ENCODE data around the gene RETREG2. TPM values are rescaled to one million over a fixed set of nuclear protein-coding genes. Genes with fewer than 3 reads are reported as not detected.

The RETREG2 gene
- total RNA-seq, 1 donor from 2014 or later = 70.0 TPM

DNA sequence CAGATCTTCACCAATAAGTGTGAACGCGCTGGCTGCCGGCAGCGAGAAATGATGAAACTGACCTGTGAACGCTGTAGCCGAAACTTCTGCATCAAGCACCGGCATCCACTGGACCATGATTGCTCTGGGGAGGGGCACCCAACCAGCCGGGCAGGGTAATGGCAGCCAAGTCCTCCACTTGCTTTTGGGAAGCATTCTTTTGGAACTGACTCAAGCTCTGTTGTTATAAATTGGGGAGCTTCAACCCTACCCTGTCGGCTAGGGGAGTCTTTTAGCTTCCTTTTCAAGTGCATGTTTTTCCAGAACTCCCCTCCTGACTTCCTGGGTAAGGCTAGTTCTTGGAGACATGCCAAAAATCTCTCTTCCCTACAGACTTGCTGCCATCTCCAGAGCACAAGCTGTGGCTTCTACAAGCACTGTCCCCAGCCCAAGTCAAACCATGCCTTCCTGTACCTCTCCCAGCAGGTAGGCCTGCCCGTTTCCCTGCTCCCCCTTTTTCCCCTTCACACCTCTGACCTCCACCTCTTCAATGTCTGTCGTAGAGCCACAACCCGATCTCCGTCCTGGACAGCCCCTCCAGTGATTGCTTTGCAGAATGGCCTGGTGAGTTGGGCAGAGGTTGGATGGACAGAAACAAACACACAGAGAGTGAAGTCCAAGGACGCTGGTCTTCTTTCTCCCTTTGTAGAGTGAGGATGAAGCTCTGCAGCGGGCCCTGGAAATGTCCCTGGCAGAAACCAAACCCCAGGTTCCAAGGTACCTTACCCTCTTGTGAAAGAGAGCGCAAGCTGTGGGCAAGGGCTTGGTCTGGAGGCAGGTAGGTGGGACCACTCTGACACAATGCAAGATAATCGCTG is 30.0 kb downstream of the RETREG2 start:
- no peak for DNase-seq (ENCODE audit: low spot score in 2 of 2, unreplicated experiment in 2 of 2)
- Mint-ChIP-seq H3K27me3 (ENCODE audit: low read depth) (no peaks in the 10 kb centered on the region), H3K36me3 (peaks cover 6% of the 10 kb centered on the region), H3K4me3 (peak overlapping the region; percentile 84), H3K9me3 (no peaks in the 10 kb centered on the region), H3K4me1 (peaks cover 18% of the 10 kb centered on the region), H3K27ac (peak overlapping the region; percentile 81)
- TF ChIP-seq CTCF (IDR thresholded peaks at IDR 0.05; ENCODE audit: unreplicated experiment) = no peak

DNA sequence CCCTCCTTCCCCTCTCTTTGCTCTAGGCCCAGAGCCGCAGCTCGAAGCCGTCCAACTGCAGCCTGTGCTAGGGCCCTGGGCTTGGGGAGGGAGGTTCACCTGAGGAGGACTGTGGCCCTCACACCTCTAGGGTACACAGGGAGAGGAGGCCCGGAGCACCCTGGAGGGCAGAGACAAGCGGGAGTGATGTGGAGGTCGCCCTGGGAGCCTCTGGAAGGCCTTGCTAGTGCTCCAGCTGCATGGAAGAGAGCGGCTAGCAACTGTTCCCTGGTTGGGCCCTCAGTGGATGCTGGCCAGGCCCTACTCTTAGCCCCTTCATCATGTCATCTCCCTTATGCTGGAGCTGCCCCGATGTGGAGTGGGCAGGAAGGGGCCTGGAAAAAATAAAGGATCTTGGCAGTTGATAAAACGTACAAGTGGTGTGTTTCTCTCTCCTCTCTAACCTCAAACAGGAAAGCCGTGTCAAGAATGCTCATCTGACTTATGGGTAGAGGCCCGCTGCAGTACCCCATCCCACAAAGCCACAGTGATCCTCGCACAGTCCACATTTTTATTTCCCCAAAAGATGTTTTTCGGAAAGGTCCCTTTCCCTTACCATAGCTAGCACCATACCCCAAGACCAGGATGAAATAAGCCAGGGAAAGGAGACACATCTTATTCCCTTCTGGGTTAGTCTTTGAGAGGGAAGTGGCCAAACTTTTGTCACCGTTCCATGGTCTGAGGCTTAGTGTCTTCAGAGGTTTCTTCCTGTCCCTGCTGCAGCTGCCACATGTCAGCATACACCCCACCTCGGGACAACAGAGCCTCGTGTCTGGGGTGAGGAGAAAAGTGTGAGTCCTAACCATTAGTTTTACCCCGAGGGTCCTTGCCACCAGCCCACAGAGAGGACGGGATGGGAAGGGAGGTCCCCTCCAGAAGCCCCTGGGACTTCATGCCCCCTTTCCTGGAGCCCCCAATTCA is 31.4 kb downstream of the RETREG2 start:
- Mint-ChIP-seq H3K27ac (no peak overlapping the region), H3K27me3 (ENCODE audit: low read depth) (no peaks in the 10 kb centered on the region), H3K4me1 (peaks cover 18% of the 10 kb centered on the region), H3K9me3 (no peaks in the 10 kb centered on the region), H3K36me3 (peaks cover 16% of the 10 kb centered on the region), H3K4me3 (no peak overlapping the region)
- no peak for TF ChIP-seq CTCF (IDR thresholded peaks at IDR 0.05; ENCODE audit: unreplicated experiment)
- no peak for DNase-seq (ENCODE audit: low spot score in 2 of 2, unreplicated experiment in 2 of 2)

DNA sequence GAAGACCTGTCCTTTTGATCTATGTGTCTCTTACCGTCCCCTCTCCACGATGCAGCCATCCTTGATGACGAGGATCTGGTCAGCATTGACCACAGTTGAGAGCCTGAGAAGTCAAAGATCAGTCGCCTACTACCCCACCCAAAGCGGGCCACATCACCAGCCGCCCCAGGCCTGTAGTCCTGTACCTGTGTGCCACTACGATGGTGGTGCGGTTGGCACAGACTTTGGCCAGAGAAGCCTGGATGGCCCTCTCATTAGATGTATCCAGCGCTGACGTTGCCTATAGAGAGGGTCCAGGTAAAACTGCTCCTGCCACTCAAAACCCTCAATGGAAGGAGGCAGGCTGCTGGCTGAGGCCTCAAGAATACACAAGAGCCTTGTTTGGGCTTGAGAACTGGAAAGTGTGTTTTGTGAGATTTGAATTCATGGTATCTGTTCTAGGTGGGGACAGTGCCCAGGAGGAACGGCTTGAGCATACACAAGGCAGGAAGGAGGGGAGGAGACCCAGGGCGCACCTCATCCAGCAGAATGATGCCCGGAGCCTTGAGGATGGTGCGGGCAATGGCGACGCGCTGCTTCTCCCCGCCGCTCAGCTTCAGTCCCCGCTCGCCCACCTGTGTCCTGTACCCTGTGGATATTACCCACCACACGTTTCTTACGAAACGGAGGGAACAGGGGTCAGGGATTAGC is 32.3 kb downstream of the RETREG2 start:
- no peak for TF ChIP-seq CTCF (IDR thresholded peaks at IDR 0.05; ENCODE audit: unreplicated experiment)
- Mint-ChIP-seq H3K27me3 (ENCODE audit: low read depth) (no peaks in the 10 kb centered on the region), H3K9me3 (no peaks in the 10 kb centered on the region), H3K4me1 (peaks cover 18% of the 10 kb centered on the region), H3K36me3 (peaks cover 16% of the 10 kb centered on the region), H3K27ac (no peak overlapping the region), H3K4me3 (no peak overlapping the region)
- no peak for DNase-seq (ENCODE audit: low spot score in 2 of 2, unreplicated experiment in 2 of 2)

DNA sequence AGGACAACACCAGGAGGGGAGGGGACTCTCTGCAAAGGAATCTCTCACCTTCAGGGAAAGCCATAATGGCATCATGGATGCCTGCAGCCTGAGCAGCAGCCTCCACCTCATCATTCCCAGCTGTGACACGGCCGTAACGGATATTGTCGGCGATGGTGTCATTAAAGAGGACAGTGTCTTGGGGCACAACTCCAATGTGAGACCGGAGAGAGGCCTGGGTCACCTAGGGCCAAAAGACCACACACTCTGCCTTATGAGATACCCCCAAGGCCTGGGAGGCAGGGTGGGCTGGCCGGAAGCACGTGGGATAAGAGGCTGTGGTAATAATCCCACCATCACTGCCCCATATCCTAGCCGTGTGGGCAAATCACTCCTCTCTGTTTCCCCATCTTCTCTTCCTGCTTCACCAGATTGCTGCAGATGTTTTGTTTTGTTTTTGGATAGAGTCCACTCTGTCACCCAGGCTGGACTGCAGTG is 32.8 kb downstream of the RETREG2 start:
- DNase-seq (ENCODE audit: low spot score in 2 of 2, unreplicated experiment in 2 of 2) = no peak
- H3K4me1 Mint-ChIP-seq = peaks cover 18% of the 10 kb centered on the region
- peaks cover 16% of the 10 kb centered on the region for H3K36me3 Mint-ChIP-seq
- no peaks in the 10 kb centered on the region for H3K27me3 Mint-ChIP-seq (ENCODE audit: low read depth)
- H3K27ac Mint-ChIP-seq = no peak overlapping the region
- H3K4me3 Mint-ChIP-seq = no peak overlapping the region
- H3K9me3 Mint-ChIP-seq = no peaks in the 10 kb centered on the region
- no peak for TF ChIP-seq CTCF (IDR thresholded peaks at IDR 0.05; ENCODE audit: unreplicated experiment)

GRCh38 chr2:219213026-219213415 is 34.9 kb downstream of the RETREG2 start:
- no peaks in the 10 kb centered on the region for H3K9me3 Mint-ChIP-seq
- H3K27me3 Mint-ChIP-seq (ENCODE audit: low read depth) = no peaks in the 10 kb centered on the region
- no peak for DNase-seq (ENCODE audit: low spot score in 2 of 2, unreplicated experiment in 2 of 2)
- TF ChIP-seq CTCF (IDR thresholded peaks at IDR 0.05; ENCODE audit: unreplicated experiment) = no peak
- no peak overlapping the region for H3K27ac Mint-ChIP-seq
- H3K36me3 Mint-ChIP-seq = peaks cover 16% of the 10 kb centered on the region
- no peak overlapping the region for H3K4me3 Mint-ChIP-seq
- H3K4me1 Mint-ChIP-seq = peaks cover 16% of the 10 kb centered on the region
